PC-9 (cell line): ENCODE results near the gene RAET1G. TPM values are rescaled to one million over a fixed set of nuclear protein-coding genes. Genes with fewer than 3 reads are reported as not detected.
A peak's percentile ranks its signal among the peaks of the same experiment; 100 is the strongest.

Experiments used
- BruUV-seq: library from RNA; stranded (reverse); fragments of 400-500 nt; replicated peaks from 2 replicates; lab custom pipeline; 2021; lab: Mats Ljungman, UMichigan
- CTCF ChIA-PET: fragments of 300-600 bp; sonication (Branson Sonifier 250); formaldehyde crosslinking; loops from one replicate; lab custom pipeline; 2022; ENCODE audit warnings: antibody characterized with exemption; lab: Charles Lee
- POLR2A ChIA-PET: fragments of 300-600 bp; sonication (Branson Sonifier 250); formaldehyde crosslinking; loops from one replicate; lab custom pipeline; 2022; ENCODE audit warnings: antibody characterized with exemption; ENCODE audit not compliant: unreplicated experiment; lab: Charles Lee
- DNase-seq, 2 experiments: peaks; one replicate each; pipeline versions ENCODE4 v3.0.0 to v3.0.0-alpha.2; 2015 to 2022; ENCODE audit warnings: mixed read lengths in 1 of 2
- H2AFZ ChIP-seq: fragments of 200-600 bp; sonication (generic); 2 replicates; pipeline ENCODE4 v1.8.1; 2017; ENCODE audit warnings: antibody characterized with exemption
- H3F3A ChIP-seq: fragments of 200-600 bp; sonication (generic); 2 replicates; pipeline ENCODE4 v1.8.1; 2017; ENCODE audit warnings: antibody characterized with exemption, mild to moderate bottlenecking, low read depth; ENCODE audit not compliant: insufficient read depth
- H3K27ac ChIP-seq: fragments of 200-600 bp; sonication (generic); 2 replicates; pipeline ENCODE4 v1.6.1; 2016; ENCODE audit warnings: mixed run types
- H3K27me3 ChIP-seq: fragments of 200-600 bp; sonication (generic); 2 replicates; pipeline ENCODE4 v1.6.1; 2016; ENCODE audit warnings: low read depth, mixed run types; ENCODE audit not compliant: insufficient read depth
- H3K36me3 ChIP-seq: fragments of 200-600 bp; sonication (generic); 2 replicates; pipeline ENCODE4 v1.6.1; 2016; ENCODE audit warnings: low read depth, mixed run types
- H3K4me1 ChIP-seq: fragments of 200-600 bp; sonication (generic); replicated peaks from 2 replicates; pipeline ENCODE4 v1.6.1; 2016; ENCODE audit warnings: mixed run types; ENCODE audit not compliant: insufficient read depth
- H3K4me2 ChIP-seq: fragments of 200-600 bp; sonication (generic); 2 replicates; pipeline ENCODE4 v1.6.1; 2017; ENCODE audit warnings: mixed run types
- H3K4me3 ChIP-seq: fragments of 200-600 bp; sonication (generic); 2 replicates; pipeline ENCODE4 v1.6.1; 2016; ENCODE audit warnings: mixed run types
- H3K79me2 ChIP-seq: fragments of 200-600 bp; sonication (generic); 2 replicates; pipeline ENCODE4 v1.6.1; 2017; ENCODE audit warnings: low read depth, mixed run types
- H3K9me2 ChIP-seq: fragments of 200-600 bp; sonication (generic); 2 replicates; pipeline ENCODE4 v1.8.1; 2017; ENCODE audit warnings: mild to moderate bottlenecking; ENCODE audit not compliant: insufficient read depth
- H3K9me3 ChIP-seq: fragments of 200-600 bp; sonication (generic); 2 replicates; pipeline ENCODE4 v1.8.1; 2016; ENCODE audit warnings: low read depth; ENCODE audit not compliant: insufficient read depth
- H4K20me1 ChIP-seq: fragments of 200-600 bp; sonication (generic); 2 replicates; pipeline ENCODE4 v1.8.1; 2017; ENCODE audit not compliant: insufficient read depth
- EZH2 ChIP-seq: fragments of 200-600 bp; sonication (generic); IDR thresholded peaks from 2 replicates; pipeline ENCODE4 v1.8.0; 2017; ENCODE audit warnings: antibody characterized with exemption, low read depth
- intact Hi-C: fragments of 100-400 bp; cut with micrococcal nuclease; formaldehyde crosslinking; loops from one replicate; pipeline ENCODE4 v1.10.0; 2022; ENCODE audit not compliant: unreplicated experiment
- total RNA-seq: library from RNA; stranded (reverse); gene quantifications from 2 replicates; pipeline ENCODE4 v1.2.3, GENCODE V29; 2021
- TF ChIP-seq, protein P1 (sequence below): fragments of 200-600 bp; sonication (generic); conservative IDR thresholded peaks from 2 replicates; pipeline ENCODE4 v1.6.1; 2017; ENCODE audit warnings: mixed run types, antibody characterized with exemption, mild to moderate bottlenecking, moderate library complexity

RAET1G gene
- total RNA-seq, 1 experiment from 2014 or later = not detected

DNA sequence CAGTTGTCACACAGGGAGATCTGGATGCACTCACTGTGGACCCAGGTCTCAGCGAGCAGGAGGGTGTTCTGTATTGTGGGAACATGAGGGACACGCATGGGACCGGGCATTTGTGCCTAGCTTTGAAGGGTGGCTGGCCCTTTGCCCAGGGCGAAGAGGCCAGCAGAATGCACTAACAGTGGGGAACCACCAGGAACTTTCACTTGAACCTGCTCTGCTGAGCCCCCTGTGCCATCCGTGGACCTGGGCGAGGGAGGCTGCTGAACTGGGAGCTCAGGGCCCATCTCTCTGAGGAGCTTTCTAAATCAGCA lies 17.7 kb upstream of the RAET1G start:
- H3K4me2 ChIP-seq = no peak overlapping the region
- H3K9me3 ChIP-seq = no peaks in the 10 kb centered on the region
- TF ChIP-seq, protein P1, sequence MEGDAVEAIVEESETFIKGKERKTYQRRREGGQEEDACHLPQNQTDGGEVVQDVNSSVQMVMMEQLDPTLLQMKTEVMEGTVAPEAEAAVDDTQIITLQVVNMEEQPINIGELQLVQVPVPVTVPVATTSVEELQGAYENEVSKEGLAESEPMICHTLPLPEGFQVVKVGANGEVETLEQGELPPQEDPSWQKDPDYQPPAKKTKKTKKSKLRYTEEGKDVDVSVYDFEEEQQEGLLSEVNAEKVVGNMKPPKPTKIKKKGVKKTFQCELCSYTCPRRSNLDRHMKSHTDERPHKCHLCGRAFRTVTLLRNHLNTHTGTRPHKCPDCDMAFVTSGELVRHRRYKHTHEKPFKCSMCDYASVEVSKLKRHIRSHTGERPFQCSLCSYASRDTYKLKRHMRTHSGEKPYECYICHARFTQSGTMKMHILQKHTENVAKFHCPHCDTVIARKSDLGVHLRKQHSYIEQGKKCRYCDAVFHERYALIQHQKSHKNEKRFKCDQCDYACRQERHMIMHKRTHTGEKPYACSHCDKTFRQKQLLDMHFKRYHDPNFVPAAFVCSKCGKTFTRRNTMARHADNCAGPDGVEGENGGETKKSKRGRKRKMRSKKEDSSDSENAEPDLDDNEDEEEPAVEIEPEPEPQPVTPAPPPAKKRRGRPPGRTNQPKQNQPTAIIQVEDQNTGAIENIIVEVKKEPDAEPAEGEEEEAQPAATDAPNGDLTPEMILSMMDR = no peak
- ChIA-PET POLR2A (no interaction called here), CTCF (no interaction called here)
- intact Hi-C loops = no loop called here
- H2AFZ ChIP-seq = no peak overlapping the region
- no TSS peak for BruUV-seq
- H4K20me1 ChIP-seq = no peaks in the 10 kb centered on the region
- no peaks in the 10 kb centered on the region for H3K9me2 ChIP-seq
- no peaks in the 10 kb centered on the region for H3K79me2 ChIP-seq
- no peak overlapping the region for H3K4me3 ChIP-seq
- H3F3A ChIP-seq = no peaks in the 10 kb centered on the region; the same call in 1 of the 2 replicates
- no peak overlapping the region for H3K27ac ChIP-seq
- H3K27me3 ChIP-seq = no peaks in the 10 kb centered on the region
- no peak for DNase-seq
- H3K36me3 ChIP-seq = no peaks in the 10 kb centered on the region
- 0 out of 2 replicates have a peak, but pooled peaks cover 5% of the 10 kb centered on the region for H3K4me1 ChIP-seq

DNA sequence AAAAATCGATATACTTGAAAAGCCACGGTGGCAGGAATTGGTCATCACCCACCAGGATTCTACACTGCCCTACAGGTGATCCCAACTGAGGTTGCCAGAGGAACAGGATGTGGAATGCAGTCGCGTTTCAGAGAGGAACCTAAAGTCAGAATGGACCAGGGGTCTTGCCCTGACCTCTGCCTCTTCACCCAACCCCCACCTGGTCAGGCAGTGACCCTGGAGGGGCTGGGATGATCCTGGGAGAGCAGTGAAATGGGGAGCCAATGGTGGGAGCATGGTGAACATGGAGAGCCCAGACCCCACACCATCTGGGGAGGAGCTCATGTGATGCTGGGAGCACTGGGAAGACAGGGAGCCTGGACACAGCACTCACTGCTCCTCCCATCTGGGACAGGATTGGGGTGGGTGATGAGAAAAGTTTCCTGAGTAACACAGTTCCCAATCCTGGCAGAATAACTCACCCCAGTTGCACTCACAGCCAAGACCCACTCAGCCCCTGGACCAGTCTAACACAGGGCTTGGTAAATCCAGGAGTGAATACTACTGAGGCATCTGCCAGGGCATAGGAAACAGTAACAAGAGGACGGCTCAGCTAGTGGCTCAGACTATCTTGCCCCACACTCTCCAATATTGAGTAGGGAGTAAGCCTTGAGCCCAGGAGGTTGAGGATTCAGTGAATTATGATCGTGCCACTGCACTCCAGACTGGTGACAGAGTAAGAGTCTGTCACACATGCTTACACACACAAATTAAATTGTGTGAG lies 17.2 kb upstream of the RAET1G start:
- no peak overlapping the region for H3K27ac ChIP-seq
- intact Hi-C loops = loop anchor here (5.0 to 10.0 kb wide), 2 partner anchors 397 to 1395 kb away; no protein-coding TSS in a partner anchor
- CTCF ChIA-PET = no interaction called here
- H3K4me1 ChIP-seq = 0 out of 2 replicates have a peak, but pooled peaks cover 5% of the 10 kb centered on the region
- POLR2A ChIA-PET = no interaction called here
- no peak overlapping the region for H3K4me3 ChIP-seq
- no peaks in the 10 kb centered on the region for H3K27me3 ChIP-seq
- TF ChIP-seq EZH2 = no peak
- TF ChIP-seq, protein P1 = no peak
- no peaks in the 10 kb centered on the region for H3K9me2 ChIP-seq
- no TSS peak for BruUV-seq
- no peaks in the 10 kb centered on the region for H3K9me3 ChIP-seq
- H4K20me1 ChIP-seq = no peaks in the 10 kb centered on the region
- H2AFZ ChIP-seq = no peak overlapping the region
- no peak overlapping the region for H3K4me2 ChIP-seq
- no peaks in the 10 kb centered on the region for H3K36me3 ChIP-seq
- no peaks in the 10 kb centered on the region for H3K79me2 ChIP-seq
- DNase-seq = no peak
- no peaks in the 10 kb centered on the region; the same call in 1 of the 2 replicates for H3F3A ChIP-seq

DNA sequence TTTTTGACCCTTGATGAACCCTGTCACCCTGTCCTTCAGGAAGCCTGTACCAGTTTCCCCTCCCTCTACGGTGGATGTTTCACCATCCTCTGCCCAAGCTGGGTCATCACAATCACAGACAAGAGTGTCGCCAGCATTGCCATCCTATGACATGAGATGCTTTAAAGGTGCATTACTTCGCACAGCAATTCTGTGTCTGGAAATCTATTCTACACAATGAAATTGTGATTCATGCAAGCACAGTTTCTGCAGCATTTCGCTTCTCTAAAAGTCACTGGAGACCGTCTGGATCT lies 16.4 kb upstream of the RAET1G start:
- Histone ChIP-seq H4K20me1 (no peaks in the 10 kb centered on the region), H3K79me2 (no peaks in the 10 kb centered on the region), H3F3A (no peaks in the 10 kb centered on the region; the same call in 1 of the 2 replicates), H3K9me3 (no peaks in the 10 kb centered on the region), H3K4me2 (peak overlapping the region; percentile 99), H3K4me3 (peak overlapping the region; percentile 68; the same call in 1 of the 2 replicates), H3K36me3 (no peaks in the 10 kb centered on the region), H3K27me3 (no peaks in the 10 kb centered on the region), H2AFZ (no peak overlapping the region), H3K27ac (no peak overlapping the region), H3K9me2 (no peaks in the 10 kb centered on the region), H3K4me1 (0 out of 2 replicates have a peak, but pooled peaks cover 5% of the 10 kb centered on the region)
- no peak for DNase-seq
- CTCF ChIA-PET = no interaction called here
- no TSS peak for BruUV-seq
- intact Hi-C loops = loop anchor here (5.0 to 10.0 kb wide), 2 partner anchors 398 to 1395 kb away; no protein-coding TSS in a partner anchor
- POLR2A ChIA-PET = no interaction called here
- TF ChIP-seq, protein P1 = no peak
- no peak for TF ChIP-seq EZH2
